ENCODE measurements around the gene INPP4B.

The INPP4B gene

GRCh38 chr4:142701017-142701416 is 145.1 kb downstream of the INPP4B start:
- no peak for TF ChIP-seq CTCF (conservative IDR thresholded peaks at IDR 0.05)
- H3K27ac ChIP-seq = no peak overlapping the region

DNA sequence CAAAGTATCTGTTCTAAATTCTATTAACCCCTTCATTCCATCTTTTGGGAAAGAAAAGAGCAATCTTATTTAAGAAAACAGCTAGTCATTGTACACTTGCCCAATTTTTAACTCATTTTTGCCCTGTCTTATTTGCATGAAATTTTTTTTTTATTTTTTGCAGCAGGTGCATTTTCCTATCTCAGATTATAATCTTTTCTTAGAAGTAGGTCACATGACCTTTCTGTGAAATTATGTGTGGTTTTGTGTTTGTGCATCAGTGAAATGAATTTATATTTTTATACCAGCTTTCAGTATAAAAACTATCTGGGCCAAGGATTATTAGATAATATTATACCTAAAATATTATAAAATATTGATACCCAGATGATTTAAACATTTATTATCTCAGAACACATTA is 145.6 kb downstream of the INPP4B start:
- H3K27ac ChIP-seq = no peak overlapping the region
- no peak for TF ChIP-seq CTCF (conservative IDR thresholded peaks at IDR 0.05)

DNA sequence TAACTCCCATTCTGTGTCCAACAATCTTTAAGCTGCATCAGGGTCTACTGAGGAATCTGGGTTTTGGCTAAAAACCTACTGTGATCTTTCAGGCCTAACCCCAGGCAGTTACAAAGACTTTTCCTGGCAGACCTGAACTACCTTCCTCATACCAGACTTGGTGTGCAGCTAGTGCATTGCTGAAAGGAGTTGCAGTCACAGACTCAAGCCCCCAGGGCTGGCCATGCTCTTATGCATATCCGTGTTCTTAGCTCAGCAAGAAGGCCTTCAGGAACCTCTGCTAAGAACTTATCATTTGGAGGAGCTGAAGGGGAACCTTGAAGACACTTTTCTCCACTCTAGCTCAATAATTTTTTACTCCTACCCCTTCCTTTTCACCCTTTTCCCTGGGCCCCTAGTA is 147.5 kb downstream of the INPP4B start:
- no peak for TF ChIP-seq CTCF (conservative IDR thresholded peaks at IDR 0.05)
- H3K27ac ChIP-seq = peak overlapping the region; percentile 78

GRCh38 chr4:142697928-142698327 is 148.2 kb downstream of the INPP4B start:
- no peak for TF ChIP-seq CTCF (conservative IDR thresholded peaks at IDR 0.05)
- peak overlapping the region; percentile 78 for H3K27ac ChIP-seq

DNA sequence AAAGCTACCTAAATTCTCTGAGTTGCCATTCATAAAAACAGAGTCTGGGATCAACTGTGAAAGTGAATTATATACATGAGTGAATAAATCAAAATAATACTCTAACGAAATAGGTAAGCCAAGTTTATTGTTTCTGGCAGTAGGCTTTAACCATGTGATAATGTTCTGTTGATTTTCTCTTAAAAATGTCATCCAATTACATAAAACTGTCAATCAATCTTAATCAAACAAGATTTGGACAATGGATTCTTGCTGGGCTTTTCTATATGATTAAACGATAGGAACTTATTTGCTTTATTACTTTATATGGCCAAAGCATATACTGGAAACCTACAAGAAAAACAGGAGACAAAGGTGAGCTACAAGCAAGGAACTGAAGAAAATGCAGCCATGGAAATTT is 148.8 kb downstream of the INPP4B start:
- H3K27ac ChIP-seq = peak overlapping the region; percentile 78
- no peak for TF ChIP-seq CTCF (conservative IDR thresholded peaks at IDR 0.05)

- peak overlapping the region; percentile 78 for H3K27ac ChIP-seq
- TF ChIP-seq CTCF (conservative IDR thresholded peaks at IDR 0.05) = no peak
Measured at GRCh38 chr4:142696334-142697122, 149.6 kb downstream of the INPP4B start.

- TF ChIP-seq CTCF (conservative IDR thresholded peaks at IDR 0.05) = no peak
Measured at GRCh38 chr4:142690406-142691163, 155.5 kb downstream of the INPP4B start.

More at GRCh38 chr4:142690406-142691163, 155.5 kb downstream of the INPP4B start:
- peak overlapping the region; percentile 55 for H3K27ac ChIP-seq
